D721Med (cell line): ENCODE measurements around the gene LRRC74A.

ENCODE experiments used
- DNase-seq: peaks from one replicate; pipeline ENCODE4 v3.0.0; 2011; ENCODE audit warnings: low spot score; ENCODE audit not compliant: insufficient read length
- FAIRE-seq: peaks from 2 replicates; lab custom pipeline; 2011; peaks lifted over from hg19 to GRCh38; lab: Jason Lieb, UNC
- TF ChIP-seq, protein P1 (sequence below): IDR thresholded peaks from 2 replicates; pipeline ENCODE4 v1.5.1; 2012; ENCODE audit warnings: mild to moderate bottlenecking, control low read depth; ENCODE audit not compliant: insufficient read depth; ENCODE audit errors: missing control alignments

The LRRC74A gene

DNA sequence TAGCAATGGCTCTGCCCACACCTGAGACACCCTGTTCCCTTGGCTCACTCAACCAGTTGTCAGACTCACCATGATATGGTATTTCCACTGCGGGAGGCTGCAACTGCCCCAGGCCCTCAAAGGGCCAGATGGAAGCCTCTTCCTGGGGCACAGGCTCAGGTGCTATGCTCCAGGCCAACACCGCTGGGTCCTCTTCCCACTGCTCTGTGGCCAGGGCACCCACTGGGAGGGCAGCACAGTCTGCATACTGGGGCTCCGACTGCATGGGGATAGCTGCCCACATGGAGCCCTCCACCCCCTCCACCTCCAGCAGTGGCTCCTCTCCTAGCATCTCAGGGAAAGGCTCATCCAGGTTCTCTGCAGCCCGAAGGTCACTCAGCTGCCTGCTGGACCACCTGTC, 17.2 kb upstream of the LRRC74A start:
- DNase-seq, result no peak
- FAIRE-seq, result no peak
- TF ChIP-seq, protein P1, sequence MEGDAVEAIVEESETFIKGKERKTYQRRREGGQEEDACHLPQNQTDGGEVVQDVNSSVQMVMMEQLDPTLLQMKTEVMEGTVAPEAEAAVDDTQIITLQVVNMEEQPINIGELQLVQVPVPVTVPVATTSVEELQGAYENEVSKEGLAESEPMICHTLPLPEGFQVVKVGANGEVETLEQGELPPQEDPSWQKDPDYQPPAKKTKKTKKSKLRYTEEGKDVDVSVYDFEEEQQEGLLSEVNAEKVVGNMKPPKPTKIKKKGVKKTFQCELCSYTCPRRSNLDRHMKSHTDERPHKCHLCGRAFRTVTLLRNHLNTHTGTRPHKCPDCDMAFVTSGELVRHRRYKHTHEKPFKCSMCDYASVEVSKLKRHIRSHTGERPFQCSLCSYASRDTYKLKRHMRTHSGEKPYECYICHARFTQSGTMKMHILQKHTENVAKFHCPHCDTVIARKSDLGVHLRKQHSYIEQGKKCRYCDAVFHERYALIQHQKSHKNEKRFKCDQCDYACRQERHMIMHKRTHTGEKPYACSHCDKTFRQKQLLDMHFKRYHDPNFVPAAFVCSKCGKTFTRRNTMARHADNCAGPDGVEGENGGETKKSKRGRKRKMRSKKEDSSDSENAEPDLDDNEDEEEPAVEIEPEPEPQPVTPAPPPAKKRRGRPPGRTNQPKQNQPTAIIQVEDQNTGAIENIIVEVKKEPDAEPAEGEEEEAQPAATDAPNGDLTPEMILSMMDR, result no peak

DNA sequence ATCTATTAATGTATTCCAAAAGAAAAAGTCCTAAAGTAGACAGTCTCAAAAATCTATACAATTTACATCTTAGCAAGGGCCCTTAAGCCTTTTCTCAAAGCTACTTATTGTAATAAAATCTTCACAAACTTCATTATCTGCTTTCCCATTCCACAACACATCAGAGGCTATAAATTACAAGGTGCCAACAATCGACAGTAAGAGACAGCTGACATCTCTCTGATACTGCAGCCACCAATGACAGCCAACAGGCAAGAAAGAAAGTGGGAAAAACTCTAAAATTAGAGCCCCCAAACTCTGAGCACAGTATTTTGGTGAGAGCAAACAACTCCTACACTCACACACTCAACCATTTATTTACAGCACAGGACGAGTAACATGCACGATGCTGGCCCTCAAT, 15.7 kb upstream of the LRRC74A start:
- TF ChIP-seq, protein P1, result no peak
- FAIRE-seq (no peak), DNase-seq (no peak)

DNA sequence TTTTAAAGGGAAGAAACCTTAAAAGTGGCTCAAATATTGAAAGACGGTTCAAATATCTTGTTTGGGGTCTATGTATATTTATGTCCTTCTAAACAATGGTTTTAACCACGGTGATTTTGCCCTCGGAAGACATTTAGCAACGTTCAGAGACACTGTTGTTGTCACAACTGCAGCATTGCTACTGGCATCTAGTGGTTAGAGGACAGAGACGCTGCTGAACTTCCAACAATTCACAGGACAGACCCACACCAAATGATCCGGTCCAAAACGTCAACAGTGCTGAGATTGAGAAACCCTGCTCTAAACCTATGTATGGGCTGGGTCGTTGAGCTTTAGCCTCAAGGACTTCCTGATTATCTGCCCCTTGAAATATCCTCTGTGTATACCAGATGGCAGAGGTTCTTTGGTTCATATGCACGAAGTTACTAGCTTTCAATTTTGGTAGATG, 15.2 kb upstream of the LRRC74A start:
- TF ChIP-seq, protein P1, result peak; percentile 53
- DNase-seq (no peak), FAIRE-seq (no peak)

DNA sequence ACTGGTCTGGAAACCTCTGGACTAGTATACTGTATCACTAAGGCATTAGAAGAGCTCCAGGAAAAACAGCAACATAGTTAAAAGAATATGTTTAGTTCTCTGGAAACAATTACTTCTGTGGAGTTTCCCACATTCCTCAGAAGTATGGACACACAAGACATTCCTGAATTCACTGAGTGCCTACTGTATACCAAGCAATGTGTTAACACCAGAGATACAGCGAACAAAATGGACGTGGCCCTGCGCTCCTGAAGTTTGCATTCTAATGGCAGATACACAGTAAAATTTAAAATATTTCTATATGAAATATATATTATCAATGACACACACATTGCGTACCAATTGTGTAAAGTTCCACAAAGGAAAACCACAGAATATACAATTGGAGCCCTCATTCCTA, 14.6 kb upstream of the LRRC74A start:
- DNase-seq, result no peak
- TF ChIP-seq, protein P1, result no peak
- FAIRE-seq, result no peak

DNA sequence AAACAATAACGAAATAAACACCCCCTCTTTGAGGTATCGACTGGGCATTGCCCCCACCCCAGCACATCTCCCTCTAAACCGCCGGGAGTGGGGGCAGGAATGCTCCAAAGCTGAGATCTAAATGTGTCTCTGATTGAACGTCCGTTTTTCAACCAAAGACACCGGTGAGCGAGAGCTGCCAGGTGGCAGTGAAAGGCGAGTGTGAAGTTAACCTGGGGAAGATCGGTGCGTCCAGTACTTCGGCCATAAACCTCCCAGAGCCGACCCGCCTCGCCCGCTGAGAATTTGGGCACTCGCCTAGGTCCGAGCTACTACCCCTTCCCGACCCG, 14.2 kb upstream of the LRRC74A start:
- TF ChIP-seq, protein P1, result no peak
- DNase-seq (no peak), FAIRE-seq (no peak)

DNA sequence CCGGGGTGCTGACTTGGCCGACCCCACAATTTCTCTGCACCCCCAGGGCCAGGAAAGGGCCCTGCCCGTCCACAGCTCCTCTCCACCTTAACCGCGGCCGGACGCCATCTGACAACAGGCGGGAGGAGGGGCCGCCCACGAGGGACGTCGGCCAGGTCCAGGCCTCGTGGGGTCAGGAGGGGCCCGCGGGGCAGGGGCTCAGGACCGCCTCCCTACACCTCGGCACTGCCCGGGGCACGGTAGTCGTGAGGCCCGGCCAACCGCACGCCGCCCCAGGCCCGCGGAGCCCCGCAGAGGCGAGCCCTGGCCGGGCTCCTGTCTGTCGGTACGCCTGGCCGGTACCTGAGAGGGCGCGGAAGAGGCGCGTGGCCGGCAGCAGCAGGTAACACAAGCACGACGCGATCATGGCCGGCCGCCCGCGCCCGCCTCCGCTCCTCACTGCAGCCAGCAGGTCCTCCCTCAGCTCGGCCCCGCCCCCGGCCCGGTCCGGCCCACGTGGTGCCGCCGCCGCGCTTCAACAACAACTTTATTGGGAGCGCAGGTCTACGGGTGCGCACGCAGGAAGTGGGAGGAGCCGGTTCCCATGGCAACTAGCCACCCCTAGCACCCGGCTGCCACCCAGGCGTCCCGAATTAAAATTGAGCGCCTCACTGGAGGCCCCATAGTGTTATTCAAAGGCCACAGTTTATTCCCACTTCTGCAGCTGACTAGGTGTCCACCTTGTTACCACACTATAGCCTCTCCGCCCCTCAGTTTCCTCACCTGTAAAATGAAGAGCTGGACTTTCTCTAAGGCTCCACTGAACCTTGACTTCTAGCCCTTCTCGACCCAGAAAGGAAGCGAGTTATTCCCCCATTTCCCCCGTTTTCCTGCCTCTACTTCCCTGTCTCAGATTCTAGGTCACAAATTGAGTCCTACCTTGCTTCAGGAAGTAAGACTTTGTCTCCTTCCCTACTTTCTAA, 13.5 kb upstream of the LRRC74A start, which contains the start of gene ANGEL1:
Gene ANGEL1, minus strand, starts transcription at position 461 of the 962 bp plus-strand sequence. Its CDS starts 55 bp downstream, at position 406.
- DNase-seq (peak; percentile 78), FAIRE-seq (no peak)
- TF ChIP-seq, protein P1, result no peak
